Osteocyte (in vitro differentiated cells): ENCODE data around the gene TBPL2. TPM values are rescaled to one million over a fixed set of nuclear protein-coding genes. Genes with fewer than 3 reads are reported as not detected.
A peak's percentile ranks its signal among the peaks of the same experiment; 100 is the strongest.

Experiments used
- DNase-seq: peaks from one replicate; pipeline ENCODE4 v3.0.0; 2021; ENCODE audit warnings: mixed read lengths; ENCODE audit not compliant: unreplicated experiment; ENCODE audit errors: extremely low spot score
- H3K27ac Mint-ChIP-seq: one replicate; pipeline ENCODE4 v1.8.0; 2021; ENCODE audit warnings: mild to moderate bottlenecking, mixed read lengths; ENCODE audit not compliant: unreplicated experiment
- H3K27me3 Mint-ChIP-seq: one replicate; pipeline ENCODE4 v1.8.0; 2021; ENCODE audit warnings: mixed read lengths; ENCODE audit not compliant: unreplicated experiment
- H3K36me3 Mint-ChIP-seq: one replicate; pipeline ENCODE4 v1.8.0; 2021; ENCODE audit warnings: mixed read lengths; ENCODE audit not compliant: unreplicated experiment
- H3K4me1 Mint-ChIP-seq: one replicate; pipeline ENCODE4 v1.8.0; 2021; ENCODE audit warnings: mixed read lengths; ENCODE audit not compliant: unreplicated experiment
- H3K4me3 Mint-ChIP-seq: one replicate; pipeline ENCODE4 v1.8.0; 2021; ENCODE audit warnings: mild to moderate bottlenecking, moderate library complexity, mixed read lengths; ENCODE audit not compliant: unreplicated experiment
- H3K9me3 Mint-ChIP-seq: one replicate; pipeline ENCODE4 v1.8.0; 2021; ENCODE audit warnings: mixed read lengths; ENCODE audit not compliant: unreplicated experiment
- total RNA-seq: library from RNA; stranded (reverse); gene quantifications from 2 replicates; pipeline ENCODE4 v1.2.1, GENCODE V29; 2021
- TF ChIP-seq, protein P1 (sequence below): fragments of 200-600 bp; sonication (generic); IDR thresholded peaks from 2 replicates; pipeline ENCODE4 v1.5.0; 2021; ENCODE audit warnings: antibody characterized with exemption, mild to moderate bottlenecking, moderate library complexity

TBPL2 gene
- total RNA-seq, 1 donor from 2014 or later = not detected

- Mint-ChIP-seq H3K36me3 (no peaks in the 10 kb centered on the region), H3K27me3 (no peaks in the 10 kb centered on the region), H3K4me1 (peaks cover 53% of the 10 kb centered on the region), H3K27ac (no peak overlapping the region), H3K4me3 (no peak overlapping the region), H3K9me3 (no peaks in the 10 kb centered on the region)
- TF ChIP-seq, protein P1, sequence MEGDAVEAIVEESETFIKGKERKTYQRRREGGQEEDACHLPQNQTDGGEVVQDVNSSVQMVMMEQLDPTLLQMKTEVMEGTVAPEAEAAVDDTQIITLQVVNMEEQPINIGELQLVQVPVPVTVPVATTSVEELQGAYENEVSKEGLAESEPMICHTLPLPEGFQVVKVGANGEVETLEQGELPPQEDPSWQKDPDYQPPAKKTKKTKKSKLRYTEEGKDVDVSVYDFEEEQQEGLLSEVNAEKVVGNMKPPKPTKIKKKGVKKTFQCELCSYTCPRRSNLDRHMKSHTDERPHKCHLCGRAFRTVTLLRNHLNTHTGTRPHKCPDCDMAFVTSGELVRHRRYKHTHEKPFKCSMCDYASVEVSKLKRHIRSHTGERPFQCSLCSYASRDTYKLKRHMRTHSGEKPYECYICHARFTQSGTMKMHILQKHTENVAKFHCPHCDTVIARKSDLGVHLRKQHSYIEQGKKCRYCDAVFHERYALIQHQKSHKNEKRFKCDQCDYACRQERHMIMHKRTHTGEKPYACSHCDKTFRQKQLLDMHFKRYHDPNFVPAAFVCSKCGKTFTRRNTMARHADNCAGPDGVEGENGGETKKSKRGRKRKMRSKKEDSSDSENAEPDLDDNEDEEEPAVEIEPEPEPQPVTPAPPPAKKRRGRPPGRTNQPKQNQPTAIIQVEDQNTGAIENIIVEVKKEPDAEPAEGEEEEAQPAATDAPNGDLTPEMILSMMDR = no peak
- DNase-seq = no peak
Observed at GRCh38 chr14:55450124-55450523, 9.7 kb upstream of the TBPL2 start.

DNA sequence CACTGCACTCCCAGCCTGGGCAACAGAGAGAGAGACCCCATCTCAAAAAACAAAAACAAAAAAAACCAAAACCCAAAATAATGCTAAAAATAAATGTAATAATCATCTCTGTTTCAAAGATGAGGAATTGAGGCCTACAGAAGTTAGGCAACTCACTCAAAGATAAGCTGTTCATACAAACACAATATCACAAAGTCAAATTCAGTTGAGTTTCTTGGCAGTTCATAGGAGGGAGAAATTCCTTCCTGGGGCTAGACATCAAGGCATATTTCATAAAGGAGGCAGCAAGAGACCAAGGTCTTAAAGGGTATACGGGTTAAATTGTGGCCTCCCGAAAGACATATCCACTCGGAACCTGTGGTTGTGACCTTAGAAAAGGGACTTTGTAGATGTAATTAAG, 8.7 kb upstream of the TBPL2 start:
- H3K4me1 Mint-ChIP-seq = peaks cover 46% of the 10 kb centered on the region
- DNase-seq = no peak
- H3K27me3 Mint-ChIP-seq = no peaks in the 10 kb centered on the region
- H3K27ac Mint-ChIP-seq = no peak overlapping the region
- H3K36me3 Mint-ChIP-seq = no peaks in the 10 kb centered on the region
- TF ChIP-seq, protein P1 = no peak
- no peak overlapping the region for H3K4me3 Mint-ChIP-seq
- no peaks in the 10 kb centered on the region for H3K9me3 Mint-ChIP-seq

DNA sequence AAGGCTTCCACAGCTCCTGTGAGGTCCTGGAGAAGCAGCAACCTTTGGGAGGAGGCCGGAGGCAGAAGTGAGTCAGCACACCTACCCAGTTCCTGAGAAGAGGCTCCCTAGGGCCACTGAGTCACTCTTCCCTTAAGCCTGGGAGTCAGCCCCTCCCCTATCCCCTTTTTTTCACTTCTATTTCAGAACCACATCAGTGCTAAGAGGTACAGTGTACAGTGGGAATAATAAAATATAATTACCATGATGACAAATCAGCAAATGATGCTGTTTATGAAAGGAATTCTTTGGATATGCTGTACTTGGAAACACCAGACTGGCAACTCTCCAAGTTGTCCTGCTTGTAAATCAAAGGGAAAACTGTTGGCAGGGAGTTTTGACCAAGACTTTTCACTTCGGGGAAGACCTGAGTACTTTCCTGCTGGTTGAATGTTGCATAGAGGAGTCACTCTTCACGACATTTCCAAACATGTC, 7.8 kb upstream of the TBPL2 start:
- TF ChIP-seq, protein P1 = no peak
- Mint-ChIP-seq H3K4me3 (no peak overlapping the region), H3K27me3 (no peaks in the 10 kb centered on the region), H3K27ac (peak overlapping the region; percentile 53), H3K4me1 (peaks cover 41% of the 10 kb centered on the region), H3K36me3 (no peaks in the 10 kb centered on the region), H3K9me3 (no peaks in the 10 kb centered on the region)
- DNase-seq = no peak

- TF ChIP-seq, protein P1 = no peak
- Mint-ChIP-seq H3K9me3 (peaks cover 5% of the 10 kb centered on the region), H3K27ac (no peak overlapping the region), H3K4me3 (no peak overlapping the region), H3K36me3 (no peaks in the 10 kb centered on the region), H3K27me3 (peaks cover 2% of the 10 kb centered on the region), H3K4me1 (peaks cover 40% of the 10 kb centered on the region)
- DNase-seq = no peak
Observed at GRCh38 chr14:55446833-55447232, 6.4 kb upstream of the TBPL2 start.

- TF ChIP-seq, protein P1 = peak; percentile 79
- no peak for DNase-seq
- H3K27me3 Mint-ChIP-seq = peaks cover 2% of the 10 kb centered on the region
- no peak overlapping the region for H3K4me3 Mint-ChIP-seq
- no peak overlapping the region for H3K27ac Mint-ChIP-seq
- peaks cover 34% of the 10 kb centered on the region for H3K4me1 Mint-ChIP-seq
- H3K36me3 Mint-ChIP-seq = no peaks in the 10 kb centered on the region
- H3K9me3 Mint-ChIP-seq = peaks cover 5% of the 10 kb centered on the region
Observed at GRCh38 chr14:55446127-55446736, 5.8 kb upstream of the TBPL2 start.
